GM12865 (cell line): ENCODE measurements around the gene CACTIN.
"Not testable (repeated sequence)": the region's sequence is repeated elsewhere in the genome, so short reads cannot be mapped to it uniquely, and the experiment has no call there.

Experiments used
- DNase-seq: peaks from one replicate; pipeline ENCODE4 v3.0.0; 2010; ENCODE audit warnings: low read depth
- H3K4me3 ChIP-seq: 2 replicates; pipeline ENCODE4 v1.5.1; 2011; ENCODE audit warnings: mild to moderate bottlenecking, low read depth, low read length, control low read depth
- CTCF ChIP-seq: IDR thresholded peaks from 2 replicates; pipeline ENCODE4 v1.5.1; 2011; ENCODE audit warnings: low read length, control low read depth, low read depth, inconsistent platforms; ENCODE audit not compliant: insufficient read depth; ENCODE audit errors: missing control alignments

Gene CACTIN

GRCh38 chr19:3585301-3586126, 41.1 kb downstream of the CACTIN start, which contains the start of gene GIPC3:
Gene GIPC3, plus strand, starts transcription at chr19:3585478. Its CDS starts 120 bp downstream, at chr19:3585598.
- no peak within 1 kb of the TSS for H3K4me3 ChIP-seq
- TF ChIP-seq CTCF: no peak
- no peak for DNase-seq

- not testable (repeated sequence) for H3K4me3 ChIP-seq, DNase-seq
Measured at GRCh38 chr19:3584036-3584802, 42.4 kb downstream of the CACTIN start.

- not testable (repeated sequence) for DNase-seq, H3K4me3 ChIP-seq
Measured at GRCh38 chr19:3581792-3582191, 44.8 kb downstream of the CACTIN start.

- DNase-seq: no peak
- no peak overlapping the region for H3K4me3 ChIP-seq
- TF ChIP-seq CTCF: no peak
Measured at GRCh38 chr19:3580156-3580934, 46.2 kb downstream of the CACTIN start.

- DNase-seq: no peak
- no peak for TF ChIP-seq CTCF
- H3K4me3 ChIP-seq: no peak overlapping the region
Measured at GRCh38 chr19:3578390-3578789, 48.2 kb downstream of the CACTIN start.

GRCh38 chr19:3577723-3578344, 48.8 kb downstream of the CACTIN start:
- H3K4me3 ChIP-seq: no peak overlapping the region
- TF ChIP-seq CTCF: no peak
- no peak for DNase-seq

- no peak for DNase-seq
- no peak overlapping the region for H3K4me3 ChIP-seq
- no peak for TF ChIP-seq CTCF
Measured at GRCh38 chr19:3576696-3577443, 49.7 kb downstream of the CACTIN start.
